NCI-H2081 treated with DMSO at 0.1 percent for 48 hours (cell line): ENCODE measurements around the gene MAPK9.
A peak's percentile ranks its signal among the peaks of the same experiment; 100 is the strongest.

ENCODE experiments used
- DNase-seq: peaks from one replicate; lab custom pipeline; 2025; lab: John Stamatoyannopoulos, UW

MAPK9 gene

DNA sequence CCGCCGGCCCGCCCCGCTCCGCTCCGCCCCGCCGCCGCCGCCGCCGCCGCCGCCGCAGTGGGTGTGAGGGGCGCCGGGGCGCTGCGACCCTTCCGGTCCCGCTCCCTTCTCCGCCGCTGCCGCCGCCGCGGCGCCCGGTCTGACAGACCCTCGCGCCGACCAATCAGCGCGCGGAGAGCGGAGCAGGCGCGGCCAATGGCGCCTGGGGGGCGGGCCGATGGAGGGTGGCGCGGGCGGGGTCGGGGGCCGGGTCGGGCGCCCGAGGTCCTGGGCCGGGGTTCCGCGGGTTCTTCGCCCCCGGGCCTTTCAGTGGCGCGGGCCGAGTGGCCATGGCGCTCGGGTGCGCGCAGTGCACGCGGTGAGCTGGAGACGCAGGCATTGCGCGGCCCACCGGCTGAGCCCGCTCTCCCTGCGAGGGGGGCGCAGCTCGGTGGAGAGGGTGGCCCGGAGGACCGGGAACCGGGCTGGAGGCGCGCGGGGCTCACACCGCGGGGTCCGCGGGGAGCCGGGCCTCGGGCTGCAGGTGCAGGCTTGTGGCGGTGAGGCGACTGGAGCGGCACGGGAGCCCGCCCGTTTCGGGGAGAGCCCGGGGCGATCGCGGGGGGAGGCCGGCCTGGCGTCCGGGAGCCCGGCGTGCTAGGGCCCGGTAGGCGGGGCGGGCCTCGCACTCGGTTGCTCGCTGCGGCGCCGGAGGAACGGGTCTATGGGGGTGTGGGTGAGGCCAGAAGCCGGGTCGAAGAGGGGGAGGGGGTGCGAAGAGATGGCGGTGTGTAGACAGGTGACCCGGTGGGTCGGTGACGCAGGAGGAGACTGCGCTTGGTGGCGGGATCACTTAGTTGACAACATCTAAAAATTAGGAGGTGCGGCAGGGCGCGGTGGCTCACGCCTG lies at the start of gene MAPK9:
Gene MAPK9 (minus strand): TSS at position 141 of the 889 bp plus-strand sequence. CDS start 11,522 bp downstream, outside the sequence.
- DNase-seq = peak; percentile 19

DNA sequence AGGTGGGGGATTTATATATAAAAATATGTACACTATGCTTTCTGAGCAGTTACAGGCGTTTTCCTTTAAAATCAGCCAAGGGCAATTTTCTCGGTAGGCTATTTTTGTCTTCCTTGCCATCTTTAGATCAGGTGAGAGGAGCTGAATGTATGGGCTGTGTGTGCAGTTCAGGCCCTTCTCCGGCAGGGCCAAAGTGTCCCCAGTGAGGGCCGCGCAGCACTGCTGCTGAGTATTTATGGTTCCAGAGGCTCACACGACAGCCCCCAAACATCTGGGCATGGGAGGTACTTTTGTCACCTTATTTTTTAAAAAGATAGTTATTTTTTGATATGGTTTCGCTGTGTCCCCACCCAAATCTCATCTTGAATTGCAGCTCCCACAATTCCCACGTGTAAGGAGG lies 49.7 kb upstream of the MAPK9 start:
- no peak for DNase-seq

DNA sequence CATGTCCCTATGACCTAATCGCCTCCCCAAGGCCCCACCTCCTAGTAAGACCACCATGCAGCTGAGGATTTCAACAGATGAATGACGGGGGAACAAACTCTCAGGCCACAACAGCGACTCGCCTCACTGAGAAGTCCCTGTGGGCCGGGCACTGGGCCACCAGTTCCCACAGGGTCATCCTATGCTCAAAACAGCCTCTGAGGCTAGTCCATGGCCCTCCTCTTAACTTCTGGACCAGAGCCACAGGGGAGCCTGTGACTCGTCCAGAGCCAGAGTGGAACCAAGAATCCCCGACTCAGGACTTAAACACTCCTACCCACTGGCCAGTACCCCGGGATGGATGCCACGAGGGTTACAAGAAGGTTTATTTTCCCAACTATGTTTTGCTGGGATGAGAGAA lies 49.0 kb upstream of the MAPK9 start:
- no peak for DNase-seq

DNA sequence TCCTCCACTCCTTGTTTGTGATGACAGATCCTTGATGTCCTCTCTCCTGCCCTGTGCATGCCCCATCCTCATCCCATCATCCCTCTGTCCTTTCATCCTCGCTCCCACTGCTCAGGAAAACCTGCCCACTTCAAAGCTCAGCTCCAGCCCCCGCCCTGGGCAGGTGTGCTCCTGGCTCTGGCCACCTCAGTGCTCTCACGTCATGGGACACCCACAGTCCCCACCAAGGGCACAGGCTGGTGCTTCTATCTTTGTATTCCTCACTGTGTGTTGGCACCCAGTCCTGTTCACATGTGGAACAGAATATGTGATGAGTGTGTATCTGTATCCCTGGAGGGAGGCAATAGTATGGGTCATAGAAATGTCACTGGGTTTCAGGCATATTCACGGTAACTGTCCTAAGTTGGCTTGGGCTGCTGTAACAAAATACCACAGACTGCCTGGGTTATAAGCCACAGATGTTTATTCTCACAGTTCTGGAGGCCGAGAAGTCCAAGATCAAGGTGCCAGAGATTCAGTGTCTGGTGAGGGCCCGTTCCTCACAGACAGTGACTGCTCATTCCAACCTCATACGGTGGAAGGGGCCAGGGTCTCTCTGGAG lies 47.8 kb upstream of the MAPK9 start:
- no peak for DNase-seq

DNA sequence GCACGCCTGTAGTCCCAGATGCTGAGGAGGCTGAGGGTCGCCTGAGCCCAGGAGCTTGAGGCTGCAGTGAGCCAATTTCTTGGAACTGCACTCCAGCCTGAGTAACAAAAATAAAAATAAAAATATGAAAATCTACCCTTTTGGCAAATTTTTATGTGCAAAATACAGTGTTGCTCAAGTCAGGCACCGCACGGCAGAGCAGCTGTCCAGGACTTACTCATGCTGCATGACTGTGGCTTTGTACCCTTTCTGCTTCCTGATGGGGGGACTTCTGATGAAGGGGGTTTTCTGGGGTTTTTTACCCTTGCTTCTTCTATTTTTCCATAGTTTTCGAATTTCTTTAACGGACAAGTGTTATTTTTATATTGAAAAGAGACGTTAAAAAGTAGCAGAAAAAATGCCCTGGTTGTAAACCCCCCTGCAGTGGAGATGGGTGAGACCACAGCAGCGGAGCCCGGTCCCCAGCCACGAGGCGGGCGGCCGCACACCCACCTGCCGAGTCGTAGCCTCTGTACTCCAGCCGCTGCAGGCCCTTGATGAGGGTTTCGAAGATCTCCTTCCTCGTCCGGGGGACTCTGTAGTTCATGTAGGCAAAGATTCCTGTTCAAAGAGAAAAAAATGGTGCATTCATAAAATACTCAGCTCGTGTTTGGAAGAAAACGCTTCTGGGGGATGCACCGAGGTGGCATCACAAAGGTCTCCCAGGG lies 46.3 kb upstream of the MAPK9 start:
- DNase-seq = no peak

DNA sequence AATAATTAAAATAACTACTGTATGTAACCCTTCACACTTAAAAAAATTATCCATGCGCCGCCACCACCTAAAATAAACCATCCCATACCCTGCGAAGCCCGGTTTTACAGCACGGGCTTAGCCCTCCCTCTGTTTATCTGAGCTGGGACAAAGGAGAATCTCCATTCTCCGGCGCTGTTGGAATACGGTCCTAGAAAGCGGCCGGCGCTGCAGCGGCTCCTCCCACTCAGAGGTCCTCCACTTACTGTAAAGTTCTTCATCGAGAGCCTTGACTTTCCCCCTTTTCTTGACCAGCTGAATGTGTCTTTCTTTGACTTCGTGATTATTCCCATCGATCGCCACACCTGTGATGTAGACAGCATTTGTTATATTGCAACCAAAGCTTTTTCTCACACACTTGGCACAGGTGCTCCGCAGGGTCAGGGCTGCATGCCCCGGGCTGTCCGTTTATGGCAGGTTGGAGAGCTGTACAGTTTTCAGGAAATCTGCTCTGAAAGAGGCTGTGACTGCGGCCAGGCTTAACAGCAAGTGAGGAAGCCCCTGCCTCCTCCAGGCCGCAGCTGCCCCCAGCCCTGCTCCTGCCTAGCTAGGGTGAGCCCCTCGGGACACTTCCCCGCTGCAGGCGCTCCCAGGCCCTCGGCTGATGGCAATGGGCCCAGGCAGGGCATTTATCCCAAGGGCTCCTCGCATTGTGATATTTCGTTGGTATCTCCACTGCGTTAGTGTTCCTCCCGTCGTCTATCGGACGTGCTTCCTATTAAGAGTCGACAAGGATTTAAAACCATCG lies 44.5 kb upstream of the MAPK9 start:
- no peak for DNase-seq

DNA sequence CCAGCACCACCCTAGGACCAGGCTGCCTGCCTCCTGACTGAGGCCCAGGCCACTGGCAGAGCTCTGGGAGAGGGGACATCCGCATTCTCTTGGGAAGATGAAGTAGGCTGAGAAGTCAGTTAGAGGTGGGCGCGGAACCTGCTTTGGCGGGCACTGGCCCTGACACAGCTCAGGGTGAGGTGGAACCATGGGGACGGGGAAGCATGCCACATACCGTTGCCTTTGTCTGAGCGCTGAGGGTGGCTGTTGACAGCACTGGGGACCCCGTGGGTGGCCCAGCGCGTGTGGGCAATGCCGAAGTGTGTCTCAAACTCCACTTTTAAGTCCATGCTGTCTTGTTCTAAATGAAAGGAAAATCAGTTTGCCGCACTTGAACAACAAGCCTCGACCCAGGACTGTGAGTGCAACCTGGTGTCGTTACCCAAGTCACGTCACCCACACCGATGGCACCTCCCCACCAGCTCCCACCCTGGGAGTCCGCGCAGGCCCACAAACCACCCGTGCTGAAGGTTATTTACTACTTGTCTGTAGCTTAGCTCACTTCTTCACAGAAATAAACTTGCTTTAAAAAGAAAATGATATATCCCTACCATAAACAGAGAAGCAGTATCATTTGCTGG lies 43.8 kb upstream of the MAPK9 start:
- DNase-seq = no peak

DNA sequence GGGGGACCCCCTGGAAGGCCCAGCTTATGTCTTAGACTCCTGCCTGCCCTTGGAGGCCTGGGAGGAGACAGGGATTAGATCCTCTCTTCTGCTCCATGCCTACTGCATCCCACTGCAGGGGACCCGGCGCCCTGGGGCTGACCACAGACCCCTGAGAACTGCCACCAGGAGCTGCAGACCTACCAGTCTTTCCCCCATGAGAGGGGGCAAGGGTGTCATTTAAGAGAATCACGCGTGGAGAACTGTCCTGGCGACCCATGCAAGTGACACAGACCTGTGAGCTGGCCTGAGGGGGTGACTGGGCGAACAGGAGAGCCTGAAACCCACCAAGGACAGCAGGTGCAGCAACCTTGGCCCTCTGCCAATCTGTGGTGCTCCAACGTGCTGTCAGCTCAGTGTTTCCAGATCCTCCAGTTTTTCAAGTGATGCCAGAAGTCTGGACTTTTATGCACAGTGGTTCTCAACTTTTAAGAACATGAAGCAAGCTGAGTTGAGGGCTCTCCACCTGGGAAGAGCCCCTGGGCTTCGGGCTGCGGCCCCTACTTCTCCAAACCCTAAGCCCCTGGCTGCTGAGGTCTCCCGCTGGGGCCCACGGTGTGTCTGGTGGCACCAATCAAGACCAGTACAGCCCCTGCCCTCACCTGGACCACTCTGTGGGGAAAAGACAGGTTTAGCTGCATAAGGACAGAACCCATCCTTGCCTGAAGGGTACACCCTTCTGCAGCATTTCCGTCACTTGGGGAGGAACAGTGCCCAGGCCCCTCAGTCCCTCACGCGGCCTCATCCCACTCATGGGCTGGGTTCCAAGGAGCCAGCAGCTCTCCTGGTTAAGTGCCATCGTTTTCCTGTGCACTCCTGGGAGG lies 43.1 kb upstream of the MAPK9 start:
- no peak for DNase-seq

DNA sequence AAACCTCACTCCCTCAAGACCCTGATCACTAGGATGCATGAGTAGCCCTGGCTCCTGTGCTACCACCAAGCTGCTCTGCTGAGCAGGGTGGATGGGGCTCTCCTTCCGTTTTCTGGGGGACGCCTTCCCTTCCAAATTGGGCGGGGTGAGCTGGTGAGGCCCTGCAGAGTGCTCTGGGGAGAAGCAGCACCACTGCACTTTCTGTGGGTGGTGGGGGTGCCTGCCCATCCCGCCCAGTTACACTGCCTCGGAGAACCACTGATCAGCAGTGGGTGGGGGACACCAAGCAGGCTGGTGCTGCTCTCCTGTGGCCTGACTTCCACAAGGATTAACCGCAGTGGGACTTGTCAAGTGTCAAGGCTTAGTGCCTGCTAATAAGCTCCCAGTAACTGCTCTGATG lies 42.3 kb upstream of the MAPK9 start:
- DNase-seq = no peak

DNA sequence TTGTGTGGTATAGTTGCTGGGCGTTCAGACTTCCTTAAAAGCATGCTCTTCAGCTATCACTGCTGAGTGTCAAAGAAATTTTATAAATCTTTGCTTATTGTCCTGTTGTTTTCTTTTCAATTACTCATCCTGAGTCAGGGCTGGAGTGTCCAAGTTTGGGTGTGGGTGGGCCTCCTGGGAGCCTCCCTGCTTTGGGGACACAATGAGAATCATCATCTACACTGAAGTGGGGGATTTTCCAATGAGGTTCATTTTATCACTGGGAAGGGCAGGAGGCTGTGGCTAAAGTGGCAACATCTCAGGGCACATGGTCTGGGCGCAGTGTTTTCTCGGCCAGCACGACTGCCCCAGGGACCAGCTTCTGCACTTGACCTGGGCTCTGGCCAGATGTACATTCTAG lies 41.8 kb upstream of the MAPK9 start:
- no peak for DNase-seq

DNA sequence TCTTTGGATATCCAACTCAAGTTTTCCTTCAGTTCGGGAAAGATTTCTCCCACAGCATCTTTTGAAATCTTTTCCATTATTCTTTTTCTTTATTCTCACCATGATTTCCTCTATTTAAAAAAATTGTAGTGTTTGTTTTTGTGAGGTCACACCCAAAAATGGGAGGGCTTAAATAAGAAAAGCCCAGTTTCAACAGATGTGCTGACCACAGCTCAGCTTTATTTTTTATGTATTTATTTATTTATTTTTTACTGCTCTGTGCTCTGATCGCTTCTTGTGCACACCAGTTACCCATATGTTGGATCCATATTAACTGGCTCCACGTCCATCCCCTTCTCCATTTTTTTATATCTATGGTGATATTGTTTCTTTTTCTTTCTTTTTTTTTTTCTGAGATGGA lies 41.0 kb upstream of the MAPK9 start:
- no peak for DNase-seq

DNA sequence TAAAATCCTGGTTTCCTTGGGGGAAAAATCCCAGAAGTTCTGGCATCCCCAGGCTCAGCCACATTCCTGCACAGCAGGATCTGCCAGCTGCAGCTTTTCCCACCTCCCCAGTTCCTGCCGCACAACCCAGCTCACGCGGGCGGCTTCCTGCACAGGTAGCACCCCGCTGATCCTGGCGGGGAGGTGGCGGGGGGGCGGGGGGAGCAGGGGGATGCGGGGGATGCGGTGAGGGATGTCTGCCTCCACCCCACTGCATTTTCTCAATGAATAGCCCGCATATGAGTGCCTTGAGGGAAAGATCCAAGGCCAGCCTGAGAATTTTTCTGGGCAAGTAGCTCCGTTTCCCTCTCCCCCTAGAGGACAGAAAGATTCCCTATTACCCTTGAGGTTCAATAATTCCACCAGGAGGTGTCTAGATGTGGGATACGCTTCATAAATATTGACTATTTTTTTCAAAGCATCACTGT lies 40.2 kb upstream of the MAPK9 start:
- DNase-seq = no peak

DNA sequence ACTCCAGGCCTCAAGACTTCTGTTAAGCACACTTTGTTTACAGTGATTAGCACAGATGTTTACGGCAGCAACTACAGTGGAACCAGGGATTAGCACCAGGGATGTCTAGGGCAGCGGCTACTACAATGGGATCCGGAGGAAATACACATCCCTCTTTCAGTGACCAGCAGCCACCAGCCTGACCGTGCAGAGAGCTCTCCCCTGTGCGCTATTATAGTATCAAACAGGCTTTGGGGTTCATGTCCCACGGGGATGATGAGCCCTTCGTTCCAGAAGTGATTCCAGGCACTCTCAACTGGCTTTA lies 39.7 kb upstream of the MAPK9 start:
- no peak for DNase-seq

DNA sequence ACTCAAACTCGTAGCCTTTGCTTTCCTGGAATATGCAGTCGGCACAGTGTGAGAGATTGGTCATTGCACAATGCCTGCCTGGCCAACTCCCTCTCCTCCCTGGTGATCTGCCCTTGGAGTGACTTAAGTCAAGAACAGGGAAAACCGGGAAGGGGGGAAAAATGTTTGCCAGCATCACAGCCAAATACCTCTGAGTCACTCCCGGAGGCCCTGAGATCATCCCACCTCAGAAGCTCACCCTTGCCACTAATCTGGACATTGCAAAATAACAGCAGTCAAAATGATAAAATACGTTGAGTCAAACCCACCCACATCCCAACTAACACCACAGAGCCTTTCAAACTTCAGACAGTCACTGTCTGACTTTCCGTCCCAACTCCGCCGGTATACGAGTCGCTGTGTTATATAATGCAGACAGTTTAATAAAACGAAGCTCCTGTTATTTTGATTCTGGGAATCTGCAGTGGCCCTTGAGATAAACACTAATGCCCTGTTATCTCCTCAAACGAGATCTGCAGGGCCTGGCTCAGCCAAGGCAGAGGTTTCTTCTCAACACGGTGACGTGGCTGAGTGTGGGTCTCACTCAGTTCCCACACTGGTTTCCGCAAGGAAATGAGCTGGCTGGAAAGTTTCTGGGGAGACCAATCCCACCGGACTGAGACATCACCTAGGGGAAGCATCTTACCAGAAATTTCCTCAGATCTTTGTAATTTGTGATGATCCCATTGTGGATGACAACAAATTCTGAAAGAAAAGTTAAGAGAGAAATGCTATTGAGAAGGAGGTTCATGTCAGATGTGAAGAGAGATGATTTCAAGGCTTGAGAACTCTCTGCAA lies 39.1 kb upstream of the MAPK9 start:
- DNase-seq = no peak

DNA sequence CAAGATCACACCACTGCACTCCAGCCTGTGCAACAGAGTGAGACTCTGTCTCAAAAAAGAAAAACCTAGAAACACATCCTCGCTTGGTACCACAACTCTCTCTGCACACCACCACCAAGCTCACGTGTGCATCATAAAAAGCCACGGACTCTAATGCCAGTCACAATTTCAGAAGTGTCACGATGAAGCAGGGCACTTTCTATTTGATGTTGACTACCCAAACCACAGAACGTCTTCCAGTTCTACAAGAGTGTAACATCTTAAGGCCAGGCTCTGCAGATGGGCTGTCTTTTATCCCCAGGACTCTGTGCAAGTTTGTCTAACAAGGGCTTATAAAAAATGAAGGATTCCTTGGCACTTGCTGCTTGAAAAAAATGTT lies 38.4 kb upstream of the MAPK9 start:
- DNase-seq = no peak

DNA sequence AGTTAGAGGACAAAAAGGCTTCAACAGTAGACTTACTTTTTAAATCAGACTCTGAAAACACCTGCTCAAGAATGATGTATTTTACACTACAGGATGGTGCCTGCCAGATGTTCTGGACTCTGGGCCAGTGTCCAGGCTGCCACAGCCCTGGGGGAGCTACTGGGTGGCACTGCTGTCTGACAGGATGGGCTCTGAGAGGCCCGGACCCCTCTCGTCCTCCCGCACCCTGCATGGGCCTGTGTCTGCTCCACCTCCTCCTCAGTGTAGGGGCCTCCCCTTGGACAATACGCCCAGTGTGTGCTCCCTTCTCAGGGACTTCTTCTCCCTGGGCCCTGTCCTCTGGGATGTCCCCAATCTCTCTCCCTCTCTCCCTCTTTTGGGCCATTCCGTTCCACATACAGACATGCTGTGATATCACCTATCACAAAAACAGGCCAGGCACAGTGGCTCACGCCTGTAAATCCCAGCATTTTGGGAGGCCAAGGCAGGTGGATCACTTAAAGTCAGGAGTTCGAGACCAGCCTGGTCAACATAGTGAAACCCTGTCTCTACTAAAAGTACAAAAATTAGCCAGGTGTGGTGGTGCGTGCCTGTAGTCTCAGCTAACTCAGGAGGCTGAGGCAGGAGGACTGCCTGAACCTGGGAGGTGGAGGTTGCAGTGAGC lies 37.9 kb upstream of the MAPK9 start:
- no peak for DNase-seq

DNA sequence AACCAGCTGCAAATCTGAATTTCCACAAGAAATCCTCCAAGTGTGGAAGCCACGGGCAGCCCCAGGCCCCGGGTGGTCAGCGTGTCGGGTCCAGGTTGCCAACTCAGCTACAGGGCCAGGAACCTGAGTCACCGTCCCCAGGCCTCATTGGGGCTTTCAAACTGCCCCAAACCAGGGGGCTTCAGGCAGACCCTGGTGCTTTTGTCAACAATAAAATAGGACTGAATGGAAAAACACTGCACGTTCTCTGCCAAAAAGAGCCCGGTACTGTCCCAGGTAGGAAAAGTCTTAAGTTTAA lies 37.2 kb upstream of the MAPK9 start:
- no peak for DNase-seq

DNA sequence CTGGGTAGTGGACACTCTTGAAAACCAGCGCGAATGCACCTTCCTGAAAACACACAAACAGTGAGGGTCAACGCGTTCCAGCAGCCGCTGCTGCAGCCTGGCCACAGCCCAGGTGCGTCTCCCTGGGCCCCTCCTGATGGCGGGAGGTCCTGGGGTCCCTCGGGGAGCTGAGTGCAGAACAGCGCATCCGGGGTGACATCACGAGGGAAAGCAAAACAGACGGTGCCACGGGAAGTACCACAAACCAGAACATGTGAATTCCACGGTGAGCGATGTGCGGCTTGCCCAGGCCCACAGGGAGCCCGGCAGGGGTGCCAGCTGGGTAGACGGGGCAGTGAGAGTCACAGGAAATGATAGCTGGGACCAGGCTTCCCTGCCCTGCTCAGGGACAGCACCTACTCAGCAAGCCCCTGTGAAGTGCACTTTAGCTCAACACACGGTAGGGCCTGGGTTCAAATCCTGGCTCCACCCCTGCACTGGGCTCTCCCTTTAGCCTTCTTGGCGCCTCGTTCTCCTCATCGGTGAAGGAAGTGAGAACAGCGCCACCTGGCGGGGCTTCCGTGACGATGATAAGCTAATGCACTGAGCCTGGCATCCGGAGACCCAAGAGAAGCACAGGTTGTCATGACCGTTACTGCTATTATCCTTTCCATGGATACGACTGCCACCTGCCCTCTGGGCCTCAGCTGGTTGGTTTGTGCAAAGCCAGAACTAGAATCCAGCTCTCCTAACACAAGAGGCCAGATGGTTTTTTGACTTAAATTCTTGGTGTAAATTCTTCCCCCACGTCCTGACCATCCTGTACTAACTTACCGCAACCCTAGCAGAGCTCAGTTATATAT lies 36.6 kb upstream of the MAPK9 start:
- DNase-seq = peak; percentile 48
